IMR-90 (cell line): ENCODE data around the gene PLD6.

Source experiments
- CHD1 ChIP-seq: IDR thresholded peaks from 2 replicates; pipeline ENCODE4 v1.6.1; 2012; ENCODE audit warnings: low read depth, low read length, improper control_type of control experiment
- RAD21 ChIP-seq: IDR thresholded peaks from 2 replicates; pipeline ENCODE4 v1.6.1; 2012; ENCODE audit warnings: low read length, improper control_type of control experiment
- TF ChIP-seq, protein P1 (sequence below): conservative IDR thresholded peaks from 2 replicates; pipeline ENCODE4 v1.5.1; 2012; ENCODE audit warnings: mild to moderate bottlenecking, low read depth, low read length, improper control_type of control experiment

DNA sequence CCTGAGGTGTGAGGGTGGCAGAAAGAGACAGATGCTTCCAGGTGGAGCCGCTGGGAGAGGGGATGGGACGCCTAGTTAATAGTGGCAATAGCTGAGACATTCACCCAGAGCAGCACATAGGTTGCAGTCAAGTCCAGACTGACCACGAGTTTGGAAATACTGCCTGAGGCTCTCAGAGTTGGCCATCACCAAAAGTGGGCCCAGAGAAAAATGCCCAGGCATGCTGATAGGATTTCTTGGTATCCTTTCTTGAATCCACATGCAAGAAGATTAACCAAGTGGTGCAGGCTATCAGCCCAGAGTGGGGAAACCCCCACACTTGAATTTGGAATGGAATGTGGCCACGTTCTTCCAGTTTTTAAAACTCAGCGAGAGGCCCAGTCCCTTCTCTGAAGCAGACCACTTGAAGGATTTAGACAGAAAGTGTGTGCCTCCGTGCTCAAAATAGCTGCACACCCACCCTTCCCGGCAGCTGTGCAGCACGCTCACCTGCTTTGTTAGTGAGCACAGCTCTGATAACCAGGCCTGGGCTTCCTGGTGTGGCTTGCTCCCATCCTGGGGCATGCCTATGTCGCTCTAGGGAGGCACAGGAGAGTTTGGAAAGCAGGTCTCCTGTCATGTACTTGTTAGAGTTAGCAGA is 35.7 kb downstream of the PLD6 start:
- TF ChIP-seq, protein P1, sequence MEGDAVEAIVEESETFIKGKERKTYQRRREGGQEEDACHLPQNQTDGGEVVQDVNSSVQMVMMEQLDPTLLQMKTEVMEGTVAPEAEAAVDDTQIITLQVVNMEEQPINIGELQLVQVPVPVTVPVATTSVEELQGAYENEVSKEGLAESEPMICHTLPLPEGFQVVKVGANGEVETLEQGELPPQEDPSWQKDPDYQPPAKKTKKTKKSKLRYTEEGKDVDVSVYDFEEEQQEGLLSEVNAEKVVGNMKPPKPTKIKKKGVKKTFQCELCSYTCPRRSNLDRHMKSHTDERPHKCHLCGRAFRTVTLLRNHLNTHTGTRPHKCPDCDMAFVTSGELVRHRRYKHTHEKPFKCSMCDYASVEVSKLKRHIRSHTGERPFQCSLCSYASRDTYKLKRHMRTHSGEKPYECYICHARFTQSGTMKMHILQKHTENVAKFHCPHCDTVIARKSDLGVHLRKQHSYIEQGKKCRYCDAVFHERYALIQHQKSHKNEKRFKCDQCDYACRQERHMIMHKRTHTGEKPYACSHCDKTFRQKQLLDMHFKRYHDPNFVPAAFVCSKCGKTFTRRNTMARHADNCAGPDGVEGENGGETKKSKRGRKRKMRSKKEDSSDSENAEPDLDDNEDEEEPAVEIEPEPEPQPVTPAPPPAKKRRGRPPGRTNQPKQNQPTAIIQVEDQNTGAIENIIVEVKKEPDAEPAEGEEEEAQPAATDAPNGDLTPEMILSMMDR, result no peak
- TF ChIP-seq CHD1, result no peak
- TF ChIP-seq RAD21, result no peak
